Measurements from ENCODE around the gene SLFN5. TPM values are rescaled to one million over a fixed set of nuclear protein-coding genes. Genes with fewer than 3 reads are reported as not detected.

Gene SLFN5
- total and polyA plus RNA-seq, 2 of the 13 experiments (the other 11 are each of a cell fraction or from before 2014, with no cell fraction given), result 0.25 to 0.35 TPM

DNA sequence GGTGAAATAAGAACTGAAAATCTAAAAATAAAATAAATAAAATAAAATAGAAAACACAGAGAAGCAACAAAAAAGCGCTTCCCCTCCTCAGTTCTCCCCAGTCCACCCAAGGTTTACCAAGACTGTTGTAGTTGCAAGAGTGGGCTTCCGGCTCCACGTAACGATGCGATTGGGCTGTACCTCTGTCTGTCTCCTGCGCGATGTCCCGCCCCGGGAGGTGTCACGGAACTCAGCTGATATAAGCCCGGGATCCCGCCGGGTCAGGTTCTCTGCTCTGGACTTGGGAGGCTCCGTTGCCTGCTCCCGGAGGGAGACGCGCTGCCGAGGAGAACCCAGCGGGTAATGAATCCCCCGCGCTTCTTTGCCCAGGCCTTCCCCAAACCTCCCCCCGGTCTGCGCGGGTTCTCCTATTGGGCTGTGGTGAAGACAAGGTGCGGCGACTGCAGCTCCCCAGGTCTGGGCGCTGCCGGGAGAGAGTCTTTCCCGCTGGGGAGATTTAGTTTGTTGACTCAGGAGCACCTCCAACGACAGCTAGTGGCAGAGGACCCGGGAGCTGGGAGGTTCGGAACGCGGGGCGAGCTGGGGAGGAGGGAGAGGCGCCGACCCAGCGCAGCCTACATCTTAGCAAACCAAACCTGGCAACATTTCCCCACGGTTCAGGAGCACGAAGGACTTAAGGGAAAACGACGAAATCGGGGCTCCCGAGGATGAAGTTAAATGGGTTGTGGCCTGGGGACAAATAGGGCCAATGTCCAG is at the start of gene SLFN5 (continued):
- TF ChIP-seq, protein P1, sequence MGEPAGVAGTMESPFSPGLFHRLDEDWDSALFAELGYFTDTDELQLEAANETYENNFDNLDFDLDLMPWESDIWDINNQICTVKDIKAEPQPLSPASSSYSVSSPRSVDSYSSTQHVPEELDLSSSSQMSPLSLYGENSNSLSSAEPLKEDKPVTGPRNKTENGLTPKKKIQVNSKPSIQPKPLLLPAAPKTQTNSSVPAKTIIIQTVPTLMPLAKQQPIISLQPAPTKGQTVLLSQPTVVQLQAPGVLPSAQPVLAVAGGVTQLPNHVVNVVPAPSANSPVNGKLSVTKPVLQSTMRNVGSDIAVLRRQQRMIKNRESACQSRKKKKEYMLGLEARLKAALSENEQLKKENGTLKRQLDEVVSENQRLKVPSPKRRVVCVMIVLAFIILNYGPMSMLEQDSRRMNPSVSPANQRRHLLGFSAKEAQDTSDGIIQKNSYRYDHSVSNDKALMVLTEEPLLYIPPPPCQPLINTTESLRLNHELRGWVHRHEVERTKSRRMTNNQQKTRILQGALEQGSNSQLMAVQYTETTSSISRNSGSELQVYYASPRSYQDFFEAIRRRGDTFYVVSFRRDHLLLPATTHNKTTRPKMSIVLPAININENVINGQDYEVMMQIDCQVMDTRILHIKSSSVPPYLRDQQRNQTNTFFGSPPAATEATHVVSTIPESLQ (CRISPR knock-in tag; conservative IDR thresholded peaks at IDR 0.05), result no peak
- TF ChIP-seq ZNF446 (CRISPR knock-in tag; IDR thresholded peaks at IDR 0.05), result no peak
- no peak for TF ChIP-seq TEAD3 (CRISPR knock-in tag; optimal IDR thresholded peaks at IDR 0.05; ENCODE audit: borderline replicate concordance)
- TF ChIP-seq ZNF44 (CRISPR knock-in tag; IDR thresholded peaks at IDR 0.05), result no peak
- TF ChIP-seq, protein P2, sequence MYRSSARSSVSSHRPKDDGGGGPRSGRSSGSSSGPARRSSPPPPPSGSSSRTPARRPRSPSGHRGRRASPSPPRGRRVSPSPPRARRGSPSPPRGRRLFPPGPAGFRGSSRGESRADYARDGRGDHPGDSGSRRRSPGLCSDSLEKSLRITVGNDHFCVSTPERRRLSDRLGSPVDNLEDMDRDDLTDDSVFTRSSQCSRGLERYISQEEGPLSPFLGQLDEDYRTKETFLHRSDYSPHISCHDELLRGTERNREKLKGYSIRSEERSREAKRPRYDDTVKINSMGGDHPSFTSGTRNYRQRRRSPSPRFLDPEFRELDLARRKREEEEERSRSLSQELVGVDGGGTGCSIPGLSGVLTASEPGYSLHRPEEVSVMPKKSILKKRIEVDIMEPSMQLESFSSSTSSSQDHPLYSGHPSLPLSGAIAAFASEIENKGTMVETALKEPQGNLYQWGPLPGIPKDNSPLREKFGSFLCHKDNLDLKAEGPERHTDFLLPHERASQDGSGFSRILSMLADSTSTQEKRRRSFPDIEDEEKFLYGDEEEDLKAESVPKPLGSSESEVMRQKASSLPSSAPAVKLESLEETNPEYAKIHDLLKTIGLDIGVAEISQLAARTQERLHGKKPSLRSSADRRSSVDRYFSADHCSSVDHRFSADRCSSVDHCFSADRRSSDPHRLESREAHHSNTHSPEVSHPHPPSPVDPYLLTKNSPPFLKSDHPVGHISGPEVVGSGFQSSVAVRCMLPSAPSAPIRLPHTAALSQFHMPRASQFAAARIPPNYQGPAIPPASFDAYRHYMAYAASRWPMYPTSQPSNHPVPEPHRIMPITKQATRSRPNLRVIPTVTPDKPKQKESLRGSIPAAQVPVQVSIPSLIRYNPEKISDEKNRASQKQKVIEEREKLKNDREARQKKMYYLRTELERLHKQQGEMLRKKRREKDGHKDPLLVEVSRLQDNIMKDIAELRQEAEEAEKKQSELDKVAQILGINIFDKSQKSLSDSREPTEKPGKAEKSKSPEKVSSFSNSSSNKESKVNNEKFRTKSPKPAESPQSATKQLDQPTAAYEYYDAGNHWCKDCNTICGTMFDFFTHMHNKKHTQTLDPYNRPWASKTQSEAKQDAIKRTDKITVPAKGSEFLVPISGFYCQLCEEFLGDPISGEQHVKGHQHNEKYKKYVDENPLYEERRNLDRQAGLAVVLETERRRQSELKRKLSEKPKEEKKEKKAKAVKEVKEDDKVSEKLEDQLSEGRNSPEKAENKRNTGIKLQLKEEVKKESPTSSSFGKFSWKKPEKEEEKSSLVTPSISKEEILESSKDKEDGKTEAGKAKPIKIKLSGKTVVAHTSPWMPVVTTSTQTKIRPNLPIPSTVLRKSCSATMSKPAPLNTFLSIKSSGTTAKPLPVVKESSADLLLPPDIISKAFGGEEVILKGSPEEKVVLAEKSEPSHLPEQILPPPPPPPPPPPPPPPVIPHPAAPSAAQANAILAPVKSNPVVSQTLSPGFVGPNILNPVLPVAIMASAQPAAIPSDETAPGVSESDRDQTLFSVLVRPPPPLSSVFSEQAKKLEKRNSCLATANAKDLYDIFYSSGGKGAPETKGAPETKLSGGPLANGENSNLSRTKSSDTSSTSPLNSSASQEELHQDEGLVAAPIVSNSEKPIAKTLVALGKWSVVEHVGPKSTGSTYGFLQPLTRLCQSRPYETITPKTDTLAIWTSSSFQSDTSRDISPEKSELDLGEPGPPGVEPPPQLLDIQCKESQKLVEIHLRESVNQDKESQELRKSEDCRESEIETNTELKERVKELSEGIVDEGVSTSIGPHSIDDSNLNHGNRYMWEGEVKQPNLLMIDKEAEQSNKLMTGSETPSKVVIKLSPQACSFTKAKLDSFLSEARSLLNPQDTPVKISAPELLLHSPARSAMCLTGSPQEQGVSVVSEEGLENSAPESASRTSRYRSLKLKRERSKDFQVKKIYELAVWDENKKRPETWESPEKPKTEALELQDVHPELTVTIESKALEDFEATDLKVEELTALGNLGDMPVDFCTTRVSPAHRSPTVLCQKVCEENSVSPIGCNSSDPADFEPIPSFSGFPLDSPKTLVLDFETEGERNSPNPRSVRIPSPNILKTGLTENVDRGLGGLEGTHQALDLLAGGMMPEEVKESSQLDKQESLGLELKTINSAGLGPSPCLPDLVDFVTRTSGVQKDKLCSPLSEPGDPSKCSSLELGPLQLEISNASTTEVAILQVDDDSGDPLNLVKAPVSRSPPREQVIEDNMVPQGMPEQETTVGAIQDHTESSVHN (CRISPR knock-in tag; IDR thresholded peaks at IDR 0.05), result no peak
- TF ChIP-seq, protein P3, sequence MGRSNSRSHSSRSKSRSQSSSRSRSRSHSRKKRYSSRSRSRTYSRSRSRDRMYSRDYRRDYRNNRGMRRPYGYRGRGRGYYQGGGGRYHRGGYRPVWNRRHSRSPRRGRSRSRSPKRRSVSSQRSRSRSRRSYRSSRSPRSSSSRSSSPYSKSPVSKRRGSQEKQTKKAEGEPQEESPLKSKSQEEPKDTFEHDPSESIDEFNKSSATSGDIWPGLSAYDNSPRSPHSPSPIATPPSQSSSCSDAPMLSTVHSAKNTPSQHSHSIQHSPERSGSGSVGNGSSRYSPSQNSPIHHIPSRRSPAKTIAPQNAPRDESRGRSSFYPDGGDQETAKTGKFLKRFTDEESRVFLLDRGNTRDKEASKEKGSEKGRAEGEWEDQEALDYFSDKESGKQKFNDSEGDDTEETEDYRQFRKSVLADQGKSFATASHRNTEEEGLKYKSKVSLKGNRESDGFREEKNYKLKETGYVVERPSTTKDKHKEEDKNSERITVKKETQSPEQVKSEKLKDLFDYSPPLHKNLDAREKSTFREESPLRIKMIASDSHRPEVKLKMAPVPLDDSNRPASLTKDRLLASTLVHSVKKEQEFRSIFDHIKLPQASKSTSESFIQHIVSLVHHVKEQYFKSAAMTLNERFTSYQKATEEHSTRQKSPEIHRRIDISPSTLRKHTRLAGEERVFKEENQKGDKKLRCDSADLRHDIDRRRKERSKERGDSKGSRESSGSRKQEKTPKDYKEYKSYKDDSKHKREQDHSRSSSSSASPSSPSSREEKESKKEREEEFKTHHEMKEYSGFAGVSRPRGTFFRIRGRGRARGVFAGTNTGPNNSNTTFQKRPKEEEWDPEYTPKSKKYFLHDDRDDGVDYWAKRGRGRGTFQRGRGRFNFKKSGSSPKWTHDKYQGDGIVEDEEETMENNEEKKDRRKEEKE (IDR thresholded peaks at IDR 0.05), result no peak
- TF ChIP-seq ZNF17 (CRISPR knock-in tag; IDR thresholded peaks at IDR 0.05), result no peak
- peak; percentile 33; the same call in 1 of the 2 replicates for TF ChIP-seq SAP130 (CRISPR knock-in tag; IDR thresholded peaks at IDR 0.05; ENCODE audit: low read depth)
- TF ChIP-seq FOXM1 (CRISPR knock-in tag; IDR thresholded peaks at IDR 0.05), result no peak
- TF ChIP-seq ATF7-NPFF (CRISPR knock-in tag; IDR thresholded peaks at IDR 0.05; ENCODE audit: low read depth), result no peak
- TF ChIP-seq, protein P4, sequence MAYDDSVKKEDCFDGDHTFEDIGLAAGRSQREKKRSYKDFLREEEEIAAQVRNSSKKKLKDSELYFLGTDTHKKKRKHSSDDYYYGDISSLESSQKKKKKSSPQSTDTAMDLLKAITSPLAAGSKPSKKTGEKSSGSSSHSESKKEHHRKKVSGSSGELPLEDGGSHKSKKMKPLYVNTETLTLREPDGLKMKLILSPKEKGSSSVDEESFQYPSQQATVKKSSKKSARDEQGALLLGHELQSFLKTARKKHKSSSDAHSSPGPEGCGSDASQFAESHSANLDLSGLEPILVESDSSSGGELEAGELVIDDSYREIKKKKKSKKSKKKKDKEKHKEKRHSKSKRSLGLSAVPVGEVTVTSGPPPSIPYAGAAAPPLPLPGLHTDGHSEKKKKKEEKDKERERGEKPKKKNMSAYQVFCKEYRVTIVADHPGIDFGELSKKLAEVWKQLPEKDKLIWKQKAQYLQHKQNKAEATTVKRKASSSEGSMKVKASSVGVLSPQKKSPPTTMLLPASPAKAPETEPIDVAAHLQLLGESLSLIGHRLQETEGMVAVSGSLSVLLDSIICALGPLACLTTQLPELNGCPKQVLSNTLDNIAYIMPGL (CRISPR knock-in tag; IDR thresholded peaks at IDR 0.05; ENCODE audit: borderline replicate concordance in 1 of 2, low read depth in 1 of 2), result peak in 1 of 2 experiments; percentile 18; a peak in 1 of 4 replicates
- TF ChIP-seq PRMT3 (CRISPR knock-in tag; IDR thresholded peaks at IDR 0.05; ENCODE audit: borderline replicate concordance, low read depth), result no peak
